HT1080 (cell line): Measurements from ENCODE around the gene TEX2. TPM values are rescaled to one million over a fixed set of nuclear protein-coding genes. Genes with fewer than 3 reads are reported as not detected.

ENCODE experiments used
- DNase-seq: peaks from one replicate; pipeline ENCODE4 v3.0.0-alpha.2; 2015; ENCODE audit warnings: low read depth
- total RNA-seq: library from RNA; depleted of rRNA; stranded (reverse); fragments of >200 nt; shearing (Covaris generic); gene quantifications from 2 replicates; pipeline ENCODE4 v1.2.3, GENCODE V29; 2014

The TEX2 gene
- total RNA-seq, 1 experiment from 2014 or later: 15.2 TPM

- DNase-seq: no peak
These were observed 6.9 kb upstream of the TEX2 start for GRCh38 chr17:64269687-64270649.

GRCh38 chr17:64264891-64265290 lies 1.8 kb upstream of the TEX2 start:
- peak; percentile 20 for DNase-seq

GRCh38 chr17:64262198-64262999 lies 661 bp downstream of the TEX2 start:
- DNase-seq: peak; percentile 23

GRCh38 chr17:64261417-64262145 lies 1.5 kb downstream of the TEX2 start:
- DNase-seq: no peak

- no peak for DNase-seq
These were observed 2.2 kb downstream of the TEX2 start for GRCh38 chr17:64260886-64261285.

GRCh38 chr17:64259922-64260321 lies 3.1 kb downstream of the TEX2 start:
- DNase-seq: no peak

GRCh38 chr17:64259426-64259825 lies 3.6 kb downstream of the TEX2 start:
- no peak for DNase-seq

- peak; percentile 37 for DNase-seq
These were observed 5.9 kb downstream of the TEX2 start for GRCh38 chr17:64256913-64257807.

- no peak for DNase-seq
These were observed 7.3 kb downstream of the TEX2 start for GRCh38 chr17:64255764-64256163.

GRCh38 chr17:64254755-64255154 lies 8.3 kb downstream of the TEX2 start:
- no peak for DNase-seq

- DNase-seq: no peak
These were observed 9.6 kb downstream of the TEX2 start for GRCh38 chr17:64253470-64253869.

- no peak for DNase-seq
These were observed 10.2 kb downstream of the TEX2 start for GRCh38 chr17:64252831-64253230.

GRCh38 chr17:64250233-64250835 lies 12.7 kb downstream of the TEX2 start:
- no peak for DNase-seq

GRCh38 chr17:64247836-64248235 lies 15.2 kb downstream of the TEX2 start:
- DNase-seq: no peak

- DNase-seq: peak; percentile 56
These were observed 17.6 kb downstream of the TEX2 start for GRCh38 chr17:64245218-64246145.

- DNase-seq: no peak
These were observed 18.9 kb downstream of the TEX2 start for GRCh38 chr17:64244165-64244564.

- DNase-seq: no peak
These were observed 19.7 kb downstream of the TEX2 start for GRCh38 chr17:64243340-64243739.

GRCh38 chr17:64242633-64243032 lies 20.4 kb downstream of the TEX2 start:
- DNase-seq: no peak

GRCh38 chr17:64240741-64241347 lies 22.2 kb downstream of the TEX2 start:
- no peak for DNase-seq
